ENCODE data around the gene FBXW12.

The FBXW12 gene

GRCh38 chr3:48407542-48408099 lies 35.6 kb downstream of the FBXW12 start:
- no peak for DNase-seq (ENCODE audit: low read depth in 2 of 2)

- no peak for DNase-seq (ENCODE audit: low read depth in 2 of 2)
Observed at GRCh38 chr3:48408823-48409281, 36.8 kb downstream of the FBXW12 start.

- DNase-seq (ENCODE audit: low read depth in 2 of 2): no peak
Observed at GRCh38 chr3:48409291-48410201, 37.5 kb downstream of the FBXW12 start.

GRCh38 chr3:48410205-48411040 lies 38.4 kb downstream of the FBXW12 start:
- DNase-seq (ENCODE audit: low read depth in 2 of 2): no peak

GRCh38 chr3:48411041-48411588 lies 39.1 kb downstream of the FBXW12 start:
- DNase-seq (ENCODE audit: low read depth in 2 of 2): no peak

GRCh38 chr3:48411606-48412374 lies 39.8 kb downstream of the FBXW12 start:
- DNase-seq (ENCODE audit: low read depth in 2 of 2): no peak

GRCh38 chr3:48412375-48413001 lies 40.5 kb downstream of the FBXW12 start:
- no peak for DNase-seq (ENCODE audit: low read depth in 2 of 2)

GRCh38 chr3:48413086-48413485 lies 41.1 kb downstream of the FBXW12 start:
- no peak for DNase-seq (ENCODE audit: low read depth in 2 of 2)

- no peak for DNase-seq (ENCODE audit: low read depth in 2 of 2)
Observed at GRCh38 chr3:48413611-48414010, 41.6 kb downstream of the FBXW12 start.

GRCh38 chr3:48414376-48415250 lies 42.6 kb downstream of the FBXW12 start:
- no peak for DNase-seq (ENCODE audit: low read depth in 2 of 2)

GRCh38 chr3:48415251-48415953 lies 43.4 kb downstream of the FBXW12 start:
- no peak for DNase-seq (ENCODE audit: low read depth in 2 of 2)

- DNase-seq (ENCODE audit: low read depth in 2 of 2): no peak
Observed at GRCh38 chr3:48416091-48416505, 44.1 kb downstream of the FBXW12 start.

GRCh38 chr3:48416546-48416945 lies 44.5 kb downstream of the FBXW12 start:
- no peak for DNase-seq (ENCODE audit: low read depth in 2 of 2)

GRCh38 chr3:48417529-48418108 lies 45.6 kb downstream of the FBXW12 start:
- no peak for DNase-seq (ENCODE audit: low read depth in 2 of 2)

- DNase-seq (ENCODE audit: low read depth in 2 of 2): no peak
Observed at GRCh38 chr3:48418140-48418539, 46.1 kb downstream of the FBXW12 start.

GRCh38 chr3:48418651-48419050 lies 46.6 kb downstream of the FBXW12 start:
- DNase-seq (ENCODE audit: low read depth in 2 of 2): no peak

- no peak for DNase-seq (ENCODE audit: low read depth in 2 of 2)
Observed at GRCh38 chr3:48419149-48419548, 47.1 kb downstream of the FBXW12 start.

- no peak for DNase-seq (ENCODE audit: low read depth in 2 of 2)
Observed at GRCh38 chr3:48419597-48419996, 47.6 kb downstream of the FBXW12 start.

GRCh38 chr3:48420561-48420960 lies 48.5 kb downstream of the FBXW12 start:
- no peak for DNase-seq (ENCODE audit: low read depth in 2 of 2)

Measured in activated CD8-positive, alpha-beta memory T cell treated with anti-CD3 and anti-CD28 coated beads for 4 hours (primary cell).